T-helper 17 cell (primary cell): ENCODE data around the gene MIOS. TPM values are rescaled to one million over a fixed set of nuclear protein-coding genes. Genes with fewer than 3 reads are reported as not detected.

Experiments used
- ATAC-seq: fragments of 150-1000 bp; cut with Tn5 transposase; 2 replicates; pipeline ENCODE4 v1.10.0; 2021; ENCODE audit warnings: mild to moderate bottlenecking, moderate library complexity
- DNase-seq, 3 donors: peaks; one replicate each; pipeline versions ENCODE4 v3.0.0 to v3.0.0-alpha.2; 2020 to 2021
- H3K9me3 ChIP-seq: one replicate; pipeline ENCODE4 v1.7.0; 2013; ENCODE audit warnings: low read length, mild to moderate bottlenecking; ENCODE audit not compliant: control insufficient read depth, poor library complexity, severe bottlenecking
- H3K27ac Mint-ChIP-seq: one replicate; pipeline ENCODE4 v1.8.0; 2022; ENCODE audit warnings: mild to moderate bottlenecking, moderate library complexity, mixed read lengths
- H3K27me3 Mint-ChIP-seq: one replicate; pipeline ENCODE4 v1.8.0; 2022; ENCODE audit warnings: mixed read lengths
- H3K36me3 Mint-ChIP-seq: one replicate; pipeline ENCODE4 v1.8.0; 2022; ENCODE audit warnings: low read depth, mixed read lengths
- H3K4me1 Mint-ChIP-seq: one replicate; pipeline ENCODE4 v1.8.0; 2022; ENCODE audit warnings: mild to moderate bottlenecking, mixed read lengths
- H3K4me3 Mint-ChIP-seq: one replicate; pipeline ENCODE4 v1.8.0; 2022; ENCODE audit warnings: mild to moderate bottlenecking, moderate library complexity, mixed read lengths
- total RNA-seq, 4 donors: library from RNA in 2 of 4; stranded (reverse) in 2 of 4; gene quantifications; one replicate each; pipeline ENCODE4 v1.2.3 and lab custom pipeline; 2022 to 2026

Gene MIOS
- total RNA-seq, 2 donors from 2014 or later = 26.1 to 29.2 TPM

DNA sequence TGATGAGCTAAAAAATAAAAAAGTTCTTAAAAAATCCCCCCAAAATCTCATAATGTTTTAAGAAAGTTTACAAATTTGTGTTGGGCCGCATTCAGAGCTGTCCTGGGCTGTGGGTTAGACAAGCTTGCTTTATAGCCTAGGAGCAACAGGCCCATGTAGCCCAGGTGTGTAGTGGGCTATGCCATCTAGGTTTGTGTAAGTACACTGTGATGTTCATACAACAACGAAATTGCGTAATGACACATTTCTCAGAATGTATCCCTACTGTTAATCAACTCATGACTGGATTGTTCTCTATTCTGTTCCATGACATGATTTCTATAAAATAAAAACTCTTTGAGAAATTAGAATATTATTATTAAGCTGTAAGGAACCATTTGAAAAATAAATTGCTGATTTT, 13.0 kb downstream of the MIOS start:
- H3K27ac Mint-ChIP-seq = no peak overlapping the region
- H3K4me3 Mint-ChIP-seq = no peak overlapping the region
- peaks cover 4% of the 10 kb centered on the region for H3K4me1 Mint-ChIP-seq
- H3K36me3 Mint-ChIP-seq = no peaks in the 10 kb centered on the region
- no peaks in the 10 kb centered on the region for H3K9me3 ChIP-seq
- no peak for ATAC-seq
- no peak for DNase-seq
- no peaks in the 10 kb centered on the region for H3K27me3 Mint-ChIP-seq

DNA sequence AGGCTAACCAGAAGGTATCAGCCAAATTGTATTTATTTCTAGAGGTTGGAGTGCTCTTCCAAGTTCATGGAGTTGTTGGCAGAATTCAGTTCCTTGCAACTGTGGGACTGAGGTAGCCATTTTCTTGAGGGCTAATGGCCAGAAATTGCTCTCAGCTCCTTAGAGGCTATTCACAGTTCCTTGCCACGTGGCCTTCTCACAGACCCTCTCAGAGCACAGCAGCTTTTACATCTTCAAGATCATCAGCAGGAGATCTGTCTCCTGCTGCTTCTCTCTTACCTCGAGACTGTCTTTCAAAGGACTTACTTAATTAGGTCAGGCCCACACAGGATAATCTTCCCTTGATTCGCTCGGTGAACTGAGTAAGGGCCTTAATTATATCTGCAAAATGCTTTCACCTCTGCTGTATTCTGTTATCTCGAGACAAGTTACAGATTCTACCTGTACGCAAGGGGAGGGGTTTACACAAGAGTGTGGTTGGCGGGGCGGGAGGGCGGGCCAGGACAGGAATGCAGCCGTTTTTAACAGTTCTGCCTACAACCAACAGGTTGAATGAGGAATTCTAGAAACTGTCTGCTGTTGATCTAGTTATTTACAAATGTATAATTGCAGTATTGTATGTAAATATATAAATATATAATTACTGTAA, 15.0 kb downstream of the MIOS start:
- H3K27me3 Mint-ChIP-seq = no peaks in the 10 kb centered on the region
- no peaks in the 10 kb centered on the region for H3K36me3 Mint-ChIP-seq
- no peak for DNase-seq
- no peak for ATAC-seq
- no peaks in the 10 kb centered on the region for H3K9me3 ChIP-seq
- peaks cover 2% of the 10 kb centered on the region for H3K4me1 Mint-ChIP-seq
- no peak overlapping the region for H3K27ac Mint-ChIP-seq
- no peak overlapping the region for H3K4me3 Mint-ChIP-seq

DNA sequence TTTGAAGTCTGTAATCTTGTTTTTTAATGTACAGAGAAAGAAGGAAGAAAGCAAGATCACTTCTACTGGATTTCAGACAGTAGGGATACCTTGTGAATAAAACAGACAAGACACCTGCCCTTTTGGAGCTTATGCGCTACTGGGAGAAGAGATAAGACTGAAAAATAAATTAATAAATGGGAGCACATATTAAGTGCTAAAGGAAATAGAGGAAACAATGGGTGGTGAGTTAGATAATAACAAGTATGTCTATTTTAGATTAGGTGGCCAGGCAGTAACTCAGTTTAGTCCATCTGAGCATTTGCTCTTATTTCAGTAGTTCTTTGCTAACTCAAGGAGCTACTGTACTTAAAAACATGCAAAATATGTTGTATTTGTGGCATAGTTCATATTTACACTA, 15.9 kb downstream of the MIOS start:
- H3K4me3 Mint-ChIP-seq = no peak overlapping the region
- peaks cover 2% of the 10 kb centered on the region for H3K4me1 Mint-ChIP-seq
- ATAC-seq (no peak), DNase-seq (no peak)
- H3K36me3 Mint-ChIP-seq = no peaks in the 10 kb centered on the region
- H3K27me3 Mint-ChIP-seq = no peaks in the 10 kb centered on the region
- H3K9me3 ChIP-seq = no peaks in the 10 kb centered on the region
- H3K27ac Mint-ChIP-seq = no peak overlapping the region

DNA sequence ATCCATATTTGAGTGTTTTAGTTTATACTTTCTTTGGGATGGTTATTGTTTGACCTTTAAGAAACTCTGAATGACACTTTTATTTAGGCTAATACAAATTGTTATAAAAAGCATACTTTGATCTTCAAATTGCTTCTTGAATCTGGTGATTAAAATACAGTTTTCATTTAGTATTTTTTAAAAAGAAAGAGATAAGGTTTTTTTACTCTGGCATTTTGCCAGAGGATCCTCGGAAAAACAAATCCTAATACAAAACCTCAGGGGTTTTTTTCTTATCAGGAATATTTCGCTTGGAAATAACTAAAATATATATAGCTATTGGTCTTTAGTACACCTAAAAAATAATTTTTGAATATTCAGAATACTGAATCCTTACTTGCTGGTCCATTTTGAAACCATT, 17.0 kb downstream of the MIOS start:
- Mint-ChIP-seq H3K27me3 (no peaks in the 10 kb centered on the region), H3K4me3 (no peak overlapping the region), H3K36me3 (no peaks in the 10 kb centered on the region), H3K4me1 (peaks cover 2% of the 10 kb centered on the region), H3K27ac (no peak overlapping the region)
- DNase-seq (no peak), ATAC-seq (no peak)
- no peaks in the 10 kb centered on the region for H3K9me3 ChIP-seq

DNA sequence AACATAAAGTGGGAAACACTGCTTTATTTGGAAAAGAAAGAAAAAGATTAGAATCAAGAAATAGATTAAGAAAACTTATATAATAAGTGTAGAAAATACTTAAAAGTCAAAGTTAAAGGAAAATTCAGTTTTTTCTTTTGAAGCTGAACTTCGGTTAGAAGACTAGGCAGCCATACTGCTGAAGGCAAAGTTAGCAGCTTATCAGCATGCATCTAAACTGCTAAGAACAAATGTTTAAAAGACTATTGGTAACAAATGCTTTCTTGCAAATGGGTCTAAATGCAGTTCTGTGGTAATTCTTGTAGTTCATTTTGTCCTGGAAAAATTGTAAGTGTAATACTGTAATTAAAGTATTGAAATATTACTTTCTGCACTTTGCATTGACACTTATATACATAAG, 18.0 kb downstream of the MIOS start:
- no peak for DNase-seq
- Mint-ChIP-seq H3K27ac (no peak overlapping the region), H3K4me3 (no peak overlapping the region), H3K4me1 (peaks cover 2% of the 10 kb centered on the region), H3K27me3 (no peaks in the 10 kb centered on the region), H3K36me3 (no peaks in the 10 kb centered on the region)
- no peaks in the 10 kb centered on the region for H3K9me3 ChIP-seq
- no peak for ATAC-seq

DNA sequence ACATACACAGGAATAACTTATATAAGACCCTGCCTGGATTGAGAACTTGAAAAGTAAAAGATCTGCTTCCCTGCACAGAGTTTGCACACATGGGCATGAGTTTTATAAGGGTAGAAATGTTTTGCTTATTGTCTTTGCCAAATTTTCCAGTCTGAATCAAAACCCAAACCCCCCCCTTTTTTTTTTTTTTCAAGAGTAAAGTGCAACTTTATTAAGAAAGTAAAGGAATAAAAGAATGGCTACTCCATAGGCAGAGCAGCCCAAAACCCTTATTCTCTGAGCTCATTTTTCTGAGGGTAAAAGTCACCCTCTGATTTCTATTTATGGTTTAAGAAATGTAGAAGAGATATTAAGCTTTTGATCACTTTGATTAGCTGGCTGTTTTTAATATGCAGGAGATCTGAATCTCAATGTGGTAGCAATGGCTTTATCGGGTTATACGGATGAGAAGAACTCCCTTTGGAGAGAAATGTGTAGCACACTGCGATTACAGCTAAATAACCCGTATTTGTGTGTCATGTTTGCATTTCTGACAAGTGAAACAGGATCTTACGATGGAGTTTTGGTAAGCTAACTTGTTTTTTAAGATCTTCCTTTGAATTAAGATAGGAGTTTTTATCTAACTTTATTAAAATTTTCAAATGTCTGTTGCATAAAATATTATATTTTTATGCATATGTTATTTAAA, 18.7 kb downstream of the MIOS start:
- Mint-ChIP-seq H3K36me3 (peaks cover under 1% of the 10 kb centered on the region), H3K27ac (no peak overlapping the region), H3K27me3 (no peaks in the 10 kb centered on the region), H3K4me3 (no peak overlapping the region), H3K4me1 (peaks cover 7% of the 10 kb centered on the region)
- H3K9me3 ChIP-seq = no peaks in the 10 kb centered on the region
- ATAC-seq (no peak), DNase-seq (no peak)

DNA sequence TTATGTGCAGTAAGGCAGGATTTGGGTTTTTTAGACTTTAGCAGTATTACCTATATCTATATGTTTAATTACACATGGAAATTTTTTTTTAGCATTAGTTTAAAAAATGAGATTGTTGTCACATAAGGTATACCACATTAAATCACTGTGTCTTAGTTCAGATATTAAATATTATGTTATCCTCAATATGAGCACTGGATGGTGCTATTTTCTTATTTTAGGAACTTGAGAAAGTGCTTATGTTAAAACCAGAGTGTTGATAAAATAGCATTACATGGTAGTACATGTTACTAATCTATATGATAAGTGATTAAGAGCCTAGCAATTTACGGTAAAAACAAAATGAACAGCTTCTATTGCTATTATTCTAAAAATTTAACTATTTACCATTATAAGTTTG, 28.8 kb downstream of the MIOS start:
- no peak overlapping the region for H3K27ac Mint-ChIP-seq
- no peaks in the 10 kb centered on the region for H3K27me3 Mint-ChIP-seq
- H3K9me3 ChIP-seq = no peaks in the 10 kb centered on the region
- ATAC-seq = peak; percentile 49
- H3K4me3 Mint-ChIP-seq = no peak overlapping the region
- peaks cover 2% of the 10 kb centered on the region for H3K4me1 Mint-ChIP-seq
- DNase-seq = no peak
- peaks cover 8% of the 10 kb centered on the region for H3K36me3 Mint-ChIP-seq

DNA sequence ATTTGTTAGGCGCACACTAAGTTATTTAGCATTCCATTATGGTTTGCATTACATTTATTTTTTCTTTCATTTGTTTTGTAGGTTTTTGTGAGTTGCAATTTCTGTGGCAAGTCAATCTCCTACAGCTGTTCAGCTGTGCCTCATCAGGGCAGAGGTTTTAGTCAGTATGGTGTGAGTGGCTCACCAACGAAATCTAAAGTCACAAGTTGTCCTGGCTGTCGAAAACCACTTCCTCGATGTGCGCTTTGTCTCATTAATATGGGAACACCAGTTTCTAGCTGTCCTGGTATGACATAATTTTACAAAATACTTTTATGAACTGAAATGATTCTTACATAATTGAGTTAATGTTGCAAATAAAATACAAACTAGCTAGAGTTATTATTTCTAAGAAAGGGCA, 29.5 kb downstream of the MIOS start:
- Mint-ChIP-seq H3K4me3 (no peak overlapping the region), H3K27ac (no peak overlapping the region), H3K36me3 (peaks cover 5% of the 10 kb centered on the region), H3K27me3 (no peaks in the 10 kb centered on the region), H3K4me1 (no peaks in the 10 kb centered on the region)
- no peaks in the 10 kb centered on the region for H3K9me3 ChIP-seq
- ATAC-seq = no peak
- DNase-seq = no peak

DNA sequence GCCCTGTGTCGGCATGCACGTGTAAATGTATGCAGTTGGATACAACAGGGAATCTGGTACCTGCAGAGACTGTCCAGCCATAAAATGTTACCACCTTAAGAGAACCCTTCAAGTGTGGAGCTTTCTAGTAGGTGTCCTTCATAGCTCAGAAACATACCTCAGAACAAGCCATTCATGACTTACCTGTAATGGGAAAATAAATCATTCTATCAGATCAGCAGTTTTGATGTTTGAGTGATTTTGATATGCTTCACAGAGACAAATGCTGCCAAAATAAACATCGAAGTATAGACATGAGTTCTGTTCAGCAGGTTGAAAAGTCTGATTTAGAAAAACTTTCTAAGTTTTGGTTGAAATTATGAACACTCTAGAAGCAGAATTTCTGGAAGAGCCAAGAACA, 40.3 kb downstream of the MIOS start:
- Mint-ChIP-seq H3K4me1 (no peaks in the 10 kb centered on the region), H3K36me3 (no peaks in the 10 kb centered on the region)

DNA sequence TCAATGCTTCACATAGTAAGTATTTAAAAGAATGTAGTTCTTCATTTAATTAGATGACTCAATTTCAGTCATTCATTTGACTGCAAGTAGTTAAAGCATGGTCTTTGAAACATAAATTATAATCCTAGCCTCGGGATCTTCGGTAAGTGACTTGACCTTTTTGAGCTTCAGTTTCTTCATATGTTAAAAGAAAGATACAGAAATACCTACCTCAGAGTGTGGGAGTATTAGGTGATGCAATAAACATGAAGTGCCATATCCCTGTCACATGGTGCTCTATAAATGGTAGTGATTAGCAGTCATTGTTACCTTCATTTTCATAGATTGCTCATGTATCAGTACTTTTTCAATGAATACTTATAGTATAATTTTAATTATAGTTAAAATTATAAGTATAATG, 42.6 kb downstream of the MIOS start:
- H3K4me1 Mint-ChIP-seq = peaks cover 2% of the 10 kb centered on the region
- peaks cover 3% of the 10 kb centered on the region for H3K36me3 Mint-ChIP-seq
- DNase-seq = no peak
- no peak overlapping the region for H3K4me3 Mint-ChIP-seq
- no peak overlapping the region for H3K27ac Mint-ChIP-seq
- H3K27me3 Mint-ChIP-seq = no peaks in the 10 kb centered on the region
- no peaks in the 10 kb centered on the region for H3K9me3 ChIP-seq
- no peak for ATAC-seq

More for the DNA sequence above, 40.3 kb downstream of the MIOS start:
- no peak for ATAC-seq
- no peaks in the 10 kb centered on the region for H3K27me3 Mint-ChIP-seq
- no peak for DNase-seq
- no peak overlapping the region for H3K27ac Mint-ChIP-seq
- H3K4me3 Mint-ChIP-seq = no peak overlapping the region
- no peaks in the 10 kb centered on the region for H3K9me3 ChIP-seq

DNA sequence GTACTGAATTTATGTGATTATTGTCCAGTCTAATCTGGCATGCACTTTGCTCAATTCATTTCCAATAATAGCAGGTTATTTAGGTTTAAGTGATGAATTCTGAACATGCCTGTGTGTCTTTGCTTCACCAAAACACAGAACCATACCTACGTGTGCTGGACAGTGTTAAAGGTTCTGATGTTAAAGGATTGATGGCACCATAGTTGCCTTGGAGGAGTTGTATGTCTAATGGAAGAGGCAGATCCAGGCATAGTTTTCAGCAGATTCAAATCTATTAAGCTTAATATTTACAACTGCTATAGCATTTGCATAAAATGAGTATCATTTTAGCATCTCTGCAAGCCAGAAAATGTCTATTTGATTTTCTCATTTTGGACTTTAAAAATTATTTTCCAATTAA, 45.8 kb downstream of the MIOS start:
- H3K4me1 Mint-ChIP-seq = peaks cover 6% of the 10 kb centered on the region
- DNase-seq (no peak), ATAC-seq (no peak)
- H3K36me3 Mint-ChIP-seq = peaks cover 3% of the 10 kb centered on the region
- no peak overlapping the region for H3K27ac Mint-ChIP-seq
- no peak overlapping the region for H3K4me3 Mint-ChIP-seq
- no peaks in the 10 kb centered on the region for H3K27me3 Mint-ChIP-seq
- H3K9me3 ChIP-seq = no peaks in the 10 kb centered on the region

DNA sequence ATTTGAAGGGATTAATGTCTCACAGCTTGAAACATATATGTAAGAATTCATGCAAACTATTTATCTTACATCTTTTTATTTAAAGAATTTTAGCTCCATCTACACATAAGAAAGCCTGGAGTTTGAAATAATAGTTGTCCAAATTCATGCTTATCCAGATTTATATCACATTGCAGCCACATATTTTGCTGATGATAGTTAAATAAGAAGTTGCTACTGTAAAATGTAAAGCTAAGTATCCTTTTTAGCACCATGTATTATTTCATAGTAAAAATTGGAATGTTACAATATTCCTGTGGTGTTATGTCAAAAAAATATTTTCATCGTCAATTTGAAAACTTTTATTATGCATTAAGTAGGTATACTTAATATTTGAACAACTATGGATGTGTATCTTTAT, 46.5 kb downstream of the MIOS start:
- peaks cover 3% of the 10 kb centered on the region for H3K36me3 Mint-ChIP-seq
- no peaks in the 10 kb centered on the region for H3K9me3 ChIP-seq
- H3K4me1 Mint-ChIP-seq = peaks cover 6% of the 10 kb centered on the region
- H3K27ac Mint-ChIP-seq = no peak overlapping the region
- ATAC-seq = no peak
- H3K4me3 Mint-ChIP-seq = no peak overlapping the region
- no peak for DNase-seq
- H3K27me3 Mint-ChIP-seq = no peaks in the 10 kb centered on the region

DNA sequence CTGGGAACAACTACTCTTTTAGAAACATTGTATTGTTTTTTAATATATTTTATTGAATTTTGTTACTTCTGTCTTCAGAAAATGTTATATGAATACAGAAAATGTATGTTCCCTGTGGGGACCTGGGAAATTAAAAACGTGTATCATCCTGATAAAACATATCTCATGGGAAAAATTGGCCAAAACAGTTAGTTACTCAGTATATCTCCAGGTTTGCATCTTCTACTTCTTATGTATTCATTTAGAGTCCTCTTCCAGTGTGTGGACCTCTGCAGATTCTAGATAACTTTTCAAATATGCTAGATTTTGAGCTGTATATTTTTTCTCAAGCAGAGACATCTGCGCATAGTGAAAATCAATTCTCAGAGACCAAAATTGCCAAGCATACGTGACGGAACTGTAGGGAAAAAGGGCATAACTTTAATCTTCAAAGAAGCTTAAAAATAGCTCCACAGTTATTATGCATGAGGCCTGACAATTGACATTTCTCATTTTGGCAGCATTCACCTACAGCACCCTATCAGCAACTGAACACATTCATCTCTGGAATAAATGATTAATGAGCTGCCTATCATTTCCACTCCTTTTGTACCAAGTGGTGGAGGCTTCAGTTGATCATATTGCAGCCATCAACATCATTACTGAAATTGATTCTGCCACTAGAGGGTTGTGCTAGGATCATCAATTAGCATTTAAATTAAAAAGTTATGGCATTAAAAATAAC, 47.5 kb downstream of the MIOS start:
- H3K36me3 Mint-ChIP-seq = peaks cover 3% of the 10 kb centered on the region
- no peak for DNase-seq
- no peak for ATAC-seq
- H3K27ac Mint-ChIP-seq = no peak overlapping the region
- H3K27me3 Mint-ChIP-seq = no peaks in the 10 kb centered on the region
- H3K4me1 Mint-ChIP-seq = peaks cover 8% of the 10 kb centered on the region
- H3K9me3 ChIP-seq = no peaks in the 10 kb centered on the region
- no peak overlapping the region for H3K4me3 Mint-ChIP-seq
